HUES6 (cell line): ENCODE results near the gene TUFM.
A peak's percentile ranks its signal among the peaks of the same experiment; 100 is the strongest.

Experiments
- H3K27ac ChIP-seq: 2 replicates; pipeline ENCODE4 v1.7.0; 2013; ENCODE audit warnings: low read depth, mild to moderate bottlenecking, low read length, inconsistent platforms
- H3K27me3 ChIP-seq: 2 replicates; pipeline ENCODE4 v1.6.1; 2013; ENCODE audit warnings: low read length; ENCODE audit not compliant: control insufficient read depth, insufficient read depth
- H3K36me3 ChIP-seq: 2 replicates; pipeline ENCODE4 v1.6.1; 2013; ENCODE audit warnings: low read length; ENCODE audit not compliant: control insufficient read depth, insufficient read depth
- H3K4me1 ChIP-seq: 2 replicates; pipeline ENCODE4 v1.6.1; 2013; ENCODE audit warnings: low read length; ENCODE audit not compliant: control insufficient read depth, insufficient read depth
- H3K4me3 ChIP-seq: 2 replicates; pipeline ENCODE4 v1.5.1; 2013; ENCODE audit warnings: low read depth, low read length
- H3K9ac ChIP-seq: one replicate; pipeline ENCODE4 v1.6.1; 2013; ENCODE audit warnings: mild to moderate bottlenecking, low read length
- H3K9me3 ChIP-seq: 2 replicates; pipeline ENCODE4 v1.6.1; 2013; ENCODE audit warnings: low read depth, low read length; ENCODE audit not compliant: control insufficient read depth, insufficient read depth

The TUFM gene

DNA sequence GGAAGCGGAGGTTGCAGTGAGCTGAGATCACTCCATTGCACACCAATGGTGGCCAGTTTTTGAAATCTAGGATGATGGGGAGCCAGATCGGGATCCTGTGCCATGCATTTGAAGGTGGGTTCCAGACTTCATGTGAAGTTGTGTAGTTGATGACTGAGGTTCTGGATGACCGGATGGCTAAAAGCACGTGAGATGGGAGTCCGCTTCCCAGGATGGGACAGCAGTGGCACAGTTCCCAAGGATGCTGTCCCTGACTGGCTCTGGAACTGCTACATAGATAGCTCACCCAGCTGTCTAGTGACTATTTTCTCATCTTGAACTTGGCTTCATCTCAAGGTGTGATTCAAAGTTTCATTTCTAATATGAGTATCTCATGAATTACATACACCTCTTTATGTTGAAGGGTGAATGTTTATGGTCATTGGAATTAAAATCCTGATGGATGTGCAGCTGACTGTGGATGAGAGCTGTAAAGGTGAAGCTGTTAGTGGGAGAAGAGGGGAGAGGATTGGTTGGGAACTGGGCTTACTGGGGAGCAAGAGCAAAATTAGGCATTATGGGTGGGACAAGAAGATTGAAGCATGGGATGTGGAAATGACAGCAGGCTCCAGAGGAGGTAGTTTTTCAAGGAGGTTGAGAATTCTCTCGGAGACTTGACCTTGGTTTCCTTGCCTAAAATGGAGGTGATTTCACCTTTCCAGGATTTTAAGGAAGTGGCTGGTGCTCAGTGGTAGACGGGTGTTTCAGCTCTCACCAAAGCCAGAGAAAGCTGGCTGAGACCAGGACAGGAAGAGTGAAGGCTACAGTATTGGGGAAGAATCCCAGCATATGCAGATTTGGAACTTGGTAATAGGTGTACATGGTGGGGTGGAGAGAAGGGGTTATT, 8.2 kb downstream of the TUFM start:
- no peak overlapping the region for H3K9ac ChIP-seq
- H3K27ac ChIP-seq = no peak overlapping the region
- H3K36me3 ChIP-seq = peaks cover 71% of the 10 kb centered on the region
- H3K4me3 ChIP-seq = no peak overlapping the region
- no peaks in the 10 kb centered on the region for H3K4me1 ChIP-seq
- no peaks in the 10 kb centered on the region for H3K9me3 ChIP-seq
- no peaks in the 10 kb centered on the region for H3K27me3 ChIP-seq

DNA sequence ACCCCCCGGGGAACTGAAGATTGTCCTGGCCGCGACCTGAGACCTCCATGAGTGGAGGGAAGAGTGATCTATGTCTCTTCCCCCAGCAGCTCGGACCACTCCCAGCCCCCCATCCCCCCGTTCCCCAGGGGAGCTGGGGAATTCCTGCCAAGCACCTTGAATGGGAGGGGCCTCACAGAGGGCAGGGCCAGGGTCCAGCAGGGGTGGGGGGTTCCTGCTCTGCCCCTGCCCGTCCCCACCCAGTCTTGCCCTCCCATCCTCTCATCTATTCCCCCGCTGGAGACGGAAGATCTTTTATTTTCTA, 9.4 kb downstream of the TUFM start:
- Histone ChIP-seq H3K4me1 (no peaks in the 10 kb centered on the region), H3K36me3 (peaks cover 71% of the 10 kb centered on the region), H3K9ac (no peak overlapping the region), H3K4me3 (no peak overlapping the region), H3K27ac (no peak overlapping the region), H3K27me3 (no peaks in the 10 kb centered on the region), H3K9me3 (no peaks in the 10 kb centered on the region)

GRCh38 chr16:28835864-28836760, 10.0 kb downstream of the TUFM start:
- Histone ChIP-seq H3K4me1 (no peaks in the 10 kb centered on the region), H3K36me3 (peaks cover 77% of the 10 kb centered on the region), H3K9ac (no peak overlapping the region), H3K27me3 (no peaks in the 10 kb centered on the region), H3K4me3 (no peak overlapping the region), H3K9me3 (no peaks in the 10 kb centered on the region), H3K27ac (no peak overlapping the region)

DNA sequence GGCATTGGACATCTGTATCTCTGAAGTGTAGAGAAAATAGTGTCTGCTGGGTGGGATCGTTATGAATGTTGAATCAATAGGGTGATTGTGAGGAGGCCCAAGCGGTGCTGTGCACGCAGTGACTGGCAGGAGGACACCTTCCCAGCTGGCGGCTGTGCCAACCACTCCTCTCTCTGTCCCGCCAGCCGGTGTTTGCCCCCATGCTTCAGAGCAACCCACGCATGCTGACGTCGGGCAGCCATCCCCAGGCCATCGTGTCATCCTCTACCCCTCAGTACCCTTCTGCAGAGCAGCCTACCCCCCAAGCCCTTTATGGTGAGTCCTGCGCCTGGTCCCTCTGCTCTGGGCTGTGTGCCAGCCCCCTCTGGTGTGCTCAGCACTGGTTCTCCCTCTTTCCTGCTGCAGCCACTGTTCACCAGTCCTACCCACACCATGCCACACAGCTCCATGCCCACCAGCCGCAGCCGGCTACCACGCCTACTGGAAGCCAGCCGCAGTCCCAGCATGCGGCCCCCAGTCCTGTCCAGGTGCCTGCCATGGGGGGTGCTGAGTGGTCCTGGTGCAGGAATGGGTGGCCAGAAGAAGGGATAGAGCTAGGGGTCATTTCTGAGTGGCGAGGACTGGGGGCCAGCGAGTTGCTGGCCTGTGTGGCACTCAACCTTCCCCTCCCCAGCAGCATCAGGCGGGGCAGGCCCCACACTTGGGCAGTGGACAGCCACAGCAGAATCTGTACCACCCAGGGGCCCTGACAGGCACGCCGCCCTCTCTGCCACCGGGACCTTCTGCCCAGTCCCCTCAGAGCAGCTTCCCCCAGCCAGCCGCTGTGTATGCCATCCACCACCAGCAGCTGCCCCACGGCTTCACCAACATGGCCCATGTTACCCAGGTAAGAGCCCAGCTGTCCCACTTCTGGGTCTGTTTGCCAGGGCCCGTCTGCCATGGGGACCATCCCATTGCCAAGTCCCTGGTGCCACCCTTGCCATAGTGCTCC, 11.0 kb downstream of the TUFM start:
- Histone ChIP-seq H3K9me3 (no peaks in the 10 kb centered on the region), H3K27me3 (no peaks in the 10 kb centered on the region), H3K4me1 (no peaks in the 10 kb centered on the region), H3K36me3 (peaks cover 87% of the 10 kb centered on the region), H3K27ac (no peak overlapping the region), H3K4me3 (no peak overlapping the region), H3K9ac (no peak overlapping the region)

GRCh38 chr16:28834349-28834748, 11.8 kb downstream of the TUFM start:
- no peaks in the 10 kb centered on the region for H3K27me3 ChIP-seq
- no peak overlapping the region for H3K27ac ChIP-seq
- no peak overlapping the region for H3K9ac ChIP-seq
- no peak overlapping the region for H3K4me3 ChIP-seq
- no peaks in the 10 kb centered on the region for H3K9me3 ChIP-seq
- no peaks in the 10 kb centered on the region for H3K4me1 ChIP-seq
- peaks cover 95% of the 10 kb centered on the region for H3K36me3 ChIP-seq

GRCh38 chr16:28830531-28830930, 15.6 kb downstream of the TUFM start:
- H3K4me1 ChIP-seq = no peaks in the 10 kb centered on the region
- peaks cover 100% of the 10 kb centered on the region for H3K36me3 ChIP-seq
- H3K27me3 ChIP-seq = no peaks in the 10 kb centered on the region
- H3K9ac ChIP-seq = no peak overlapping the region
- no peaks in the 10 kb centered on the region for H3K9me3 ChIP-seq
- H3K4me3 ChIP-seq = no peak overlapping the region
- H3K27ac ChIP-seq = no peak overlapping the region

DNA sequence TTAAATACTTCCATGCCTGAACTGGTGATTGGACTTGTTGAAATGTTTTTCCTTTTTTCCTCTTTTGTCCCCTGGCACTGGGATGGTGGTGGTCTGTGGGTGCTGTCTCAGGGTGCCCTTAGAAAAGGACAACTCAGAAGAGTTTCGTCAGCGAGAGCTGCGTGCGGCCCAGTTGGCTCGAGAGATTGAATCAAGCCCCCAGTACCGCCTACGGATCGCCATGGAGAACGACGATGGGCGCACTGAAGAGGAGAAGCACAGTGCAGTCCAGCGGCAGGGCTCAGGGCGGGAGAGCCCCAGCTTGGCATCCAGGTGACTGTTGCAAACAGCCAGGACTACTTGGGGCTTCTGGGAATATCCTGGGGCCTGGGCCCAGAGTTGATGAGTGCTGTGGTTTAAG, 16.4 kb downstream of the TUFM start:
- H3K4me1 ChIP-seq = no peaks in the 10 kb centered on the region
- H3K36me3 ChIP-seq = peaks cover 100% of the 10 kb centered on the region
- H3K9me3 ChIP-seq = no peaks in the 10 kb centered on the region
- no peak overlapping the region for H3K9ac ChIP-seq
- H3K27me3 ChIP-seq = no peaks in the 10 kb centered on the region
- no peak overlapping the region for H3K4me3 ChIP-seq
- H3K27ac ChIP-seq = no peak overlapping the region

- Histone ChIP-seq H3K36me3 (peaks cover 68% of the 10 kb centered on the region), H3K27me3 (no peaks in the 10 kb centered on the region), H3K9ac (no peak overlapping the region), H3K27ac (no peak overlapping the region), H3K9me3 (no peaks in the 10 kb centered on the region), H3K4me1 (peaks cover 5% of the 10 kb centered on the region; the same call in 1 of the 2 replicates), H3K4me3 (no peak overlapping the region; the same call in 1 of the 2 replicates)
Measured at GRCh38 chr16:28826141-28826540, 20.0 kb downstream of the TUFM start.

- H3K4me3 ChIP-seq = peak overlapping the region; percentile 99
- peak overlapping the region; percentile 98 for H3K27ac ChIP-seq
- H3K36me3 ChIP-seq = peaks cover 57% of the 10 kb centered on the region
- H3K9me3 ChIP-seq = no peaks in the 10 kb centered on the region
- no peaks in the 10 kb centered on the region for H3K27me3 ChIP-seq
- peak overlapping the region; percentile 100 for H3K9ac ChIP-seq
- peaks cover 8% of the 10 kb centered on the region; the same call in 1 of the 2 replicates for H3K4me1 ChIP-seq
Measured at GRCh38 chr16:28824717-28824973, 21.5 kb downstream of the TUFM start.

DNA sequence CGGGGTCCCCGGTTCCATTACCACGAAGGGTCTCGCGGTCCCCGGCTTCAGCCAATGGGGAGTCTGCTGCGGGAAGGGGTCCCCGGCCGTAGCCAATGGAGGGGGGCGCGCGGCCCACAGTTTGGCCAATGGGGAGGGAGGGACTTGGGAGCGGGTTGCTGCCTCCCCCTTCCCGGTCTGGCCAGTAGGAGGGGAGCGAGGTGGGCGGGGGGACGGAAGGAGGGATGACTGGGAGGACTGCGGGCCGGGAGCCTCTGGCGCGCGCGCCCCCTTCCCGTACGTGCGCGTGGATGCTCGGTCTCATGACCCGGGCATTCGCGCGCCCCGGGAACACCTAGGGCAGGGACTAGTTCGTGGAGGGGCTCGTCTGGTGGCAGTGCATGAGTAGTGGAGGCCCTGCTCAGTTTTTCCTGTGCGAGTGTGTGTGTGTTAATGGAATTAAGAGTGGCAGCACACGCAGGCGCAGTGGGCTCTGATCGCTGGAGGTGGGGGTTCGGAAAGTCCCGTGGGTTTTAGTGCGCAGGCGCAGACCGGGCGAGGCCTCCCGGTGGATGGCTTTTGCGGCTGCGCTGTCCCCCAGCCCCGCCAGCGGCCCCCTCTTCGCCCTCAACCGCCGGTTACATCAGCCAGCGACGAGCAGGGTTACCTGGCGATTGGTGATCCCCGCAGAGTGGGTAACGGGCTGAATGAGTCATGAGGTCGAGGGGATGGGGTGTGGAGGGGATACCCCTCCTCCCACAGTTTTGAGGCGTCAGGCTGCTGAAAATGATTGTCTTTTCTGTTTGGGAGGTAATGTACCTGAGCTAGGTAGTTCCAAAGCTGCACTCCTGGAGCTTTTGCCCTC, 22.1 kb downstream of the TUFM start:
- peaks cover 53% of the 10 kb centered on the region for H3K36me3 ChIP-seq

More for the DNA sequence above, 22.1 kb downstream of the TUFM start:
- peak overlapping the region; percentile 99 for H3K4me3 ChIP-seq
- peak overlapping the region; percentile 100 for H3K9ac ChIP-seq
- no peaks in the 10 kb centered on the region for H3K27me3 ChIP-seq
- H3K4me1 ChIP-seq = peaks cover 8% of the 10 kb centered on the region; the same call in 1 of the 2 replicates
- H3K27ac ChIP-seq = peak overlapping the region; percentile 98
- no peaks in the 10 kb centered on the region for H3K9me3 ChIP-seq
